PC-9 (cell line): ENCODE results near the gene OGA.

Source experiments
- EZH2 ChIP-seq: fragments of 200-600 bp; sonication (generic); IDR thresholded peaks from 2 replicates; pipeline ENCODE4 v1.8.0; 2017; ENCODE audit warnings: antibody characterized with exemption, low read depth
- TF ChIP-seq, protein P1 (sequence below): fragments of 200-600 bp; sonication (generic); conservative IDR thresholded peaks from 2 replicates; pipeline ENCODE4 v1.6.1; 2017; ENCODE audit warnings: mixed run types, antibody characterized with exemption, mild to moderate bottlenecking, moderate library complexity

DNA sequence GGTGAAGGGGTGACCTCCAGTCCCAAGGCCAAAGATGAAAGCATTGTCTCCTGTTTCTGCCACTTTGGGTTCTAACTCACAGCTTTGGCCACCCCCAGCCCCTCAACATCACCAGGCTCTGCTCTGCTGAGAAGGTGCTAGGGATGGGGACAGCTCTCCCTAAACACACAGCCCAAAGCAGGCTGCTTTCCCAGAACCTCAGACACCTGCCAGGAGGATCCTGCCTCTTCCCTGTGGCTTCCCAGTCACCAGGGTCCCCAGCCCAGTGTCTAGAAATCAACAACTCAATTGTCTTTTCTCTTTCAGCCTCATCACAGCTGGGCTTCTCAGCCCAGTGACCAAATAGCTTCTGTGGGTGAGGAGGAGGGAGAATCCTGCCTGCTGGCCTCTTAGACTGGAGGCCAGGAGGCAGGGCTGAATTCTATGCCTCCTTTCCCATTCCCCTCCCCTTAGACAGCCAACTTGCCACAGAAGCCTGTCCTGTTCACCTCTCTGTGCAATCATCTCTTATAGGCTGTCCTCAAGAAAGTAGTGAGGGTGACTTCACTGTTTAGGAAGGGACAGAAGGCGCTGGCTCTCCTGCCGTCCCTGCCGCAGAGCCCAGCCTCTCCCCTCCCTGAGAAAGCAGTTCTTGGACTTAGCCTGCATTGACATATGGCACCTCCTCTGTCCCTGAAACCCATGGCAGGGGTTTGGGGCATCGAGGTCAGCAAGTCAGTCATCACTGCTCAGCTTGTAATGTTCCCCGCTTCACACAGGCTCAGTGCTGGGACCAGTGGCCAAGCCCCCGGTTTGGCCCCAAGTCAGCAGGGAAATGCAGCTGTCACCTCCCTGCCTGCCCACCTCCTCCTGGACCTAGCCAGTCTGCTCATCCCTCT, 46.0 kb downstream of the OGA start:
- TF ChIP-seq, protein P1, sequence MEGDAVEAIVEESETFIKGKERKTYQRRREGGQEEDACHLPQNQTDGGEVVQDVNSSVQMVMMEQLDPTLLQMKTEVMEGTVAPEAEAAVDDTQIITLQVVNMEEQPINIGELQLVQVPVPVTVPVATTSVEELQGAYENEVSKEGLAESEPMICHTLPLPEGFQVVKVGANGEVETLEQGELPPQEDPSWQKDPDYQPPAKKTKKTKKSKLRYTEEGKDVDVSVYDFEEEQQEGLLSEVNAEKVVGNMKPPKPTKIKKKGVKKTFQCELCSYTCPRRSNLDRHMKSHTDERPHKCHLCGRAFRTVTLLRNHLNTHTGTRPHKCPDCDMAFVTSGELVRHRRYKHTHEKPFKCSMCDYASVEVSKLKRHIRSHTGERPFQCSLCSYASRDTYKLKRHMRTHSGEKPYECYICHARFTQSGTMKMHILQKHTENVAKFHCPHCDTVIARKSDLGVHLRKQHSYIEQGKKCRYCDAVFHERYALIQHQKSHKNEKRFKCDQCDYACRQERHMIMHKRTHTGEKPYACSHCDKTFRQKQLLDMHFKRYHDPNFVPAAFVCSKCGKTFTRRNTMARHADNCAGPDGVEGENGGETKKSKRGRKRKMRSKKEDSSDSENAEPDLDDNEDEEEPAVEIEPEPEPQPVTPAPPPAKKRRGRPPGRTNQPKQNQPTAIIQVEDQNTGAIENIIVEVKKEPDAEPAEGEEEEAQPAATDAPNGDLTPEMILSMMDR, result no peak
- TF ChIP-seq EZH2, result no peak
